ENCODE measurements around the gene NCAM1.
"Not testable (repeated sequence)": the region's sequence is repeated elsewhere in the genome, so short reads cannot be mapped to it uniquely, and the experiment has no call there.

Gene NCAM1

GRCh38 chr11:113022262-113022661, 61.0 kb downstream of the NCAM1 start:
- no peak for DNase-seq (ENCODE audit: low read depth in 2 of 2)

GRCh38 chr11:113023228-113023627, 62.0 kb downstream of the NCAM1 start:
- DNase-seq (ENCODE audit: low read depth in 2 of 2): no peak

- no peak for DNase-seq (ENCODE audit: low read depth in 2 of 2)
Observed at GRCh38 chr11:113023986-113024385, 62.8 kb downstream of the NCAM1 start.

- DNase-seq (ENCODE audit: low read depth in 2 of 2): no peak
Observed at GRCh38 chr11:113026778-113027177, 65.6 kb downstream of the NCAM1 start.

- no peak for DNase-seq (ENCODE audit: low read depth in 2 of 2)
Observed at GRCh38 chr11:113034576-113034975, 73.4 kb downstream of the NCAM1 start.

GRCh38 chr11:113035708-113036107, 74.5 kb downstream of the NCAM1 start:
- DNase-seq (ENCODE audit: low read depth in 2 of 2): no peak

GRCh38 chr11:113043698-113044097, 82.5 kb downstream of the NCAM1 start:
- DNase-seq (ENCODE audit: low read depth in 2 of 2): no peak

GRCh38 chr11:113045146-113045545, 83.9 kb downstream of the NCAM1 start:
- DNase-seq (ENCODE audit: low read depth in 2 of 2): no peak

- DNase-seq (ENCODE audit: low read depth in 2 of 2): no peak
Observed at GRCh38 chr11:113046866-113047265, 85.6 kb downstream of the NCAM1 start.

GRCh38 chr11:113048820-113049768, 87.9 kb downstream of the NCAM1 start:
- DNase-seq (ENCODE audit: low read depth in 2 of 2): no peak

GRCh38 chr11:113053042-113053441, 91.8 kb downstream of the NCAM1 start:
- DNase-seq (ENCODE audit: low read depth in 2 of 2): not testable (repeated sequence)

- DNase-seq (ENCODE audit: low read depth in 2 of 2): no peak
Observed at GRCh38 chr11:113057038-113057437, 95.8 kb downstream of the NCAM1 start.

- DNase-seq (ENCODE audit: low read depth in 2 of 2): no peak
Observed at GRCh38 chr11:113059548-113059947, 98.3 kb downstream of the NCAM1 start.

- no peak for DNase-seq (ENCODE audit: low read depth in 2 of 2)
Observed at GRCh38 chr11:113065330-113065729, 104.1 kb downstream of the NCAM1 start.

GRCh38 chr11:113072237-113072858, 111.1 kb downstream of the NCAM1 start:
- no peak for DNase-seq (ENCODE audit: low read depth in 2 of 2)

GRCh38 chr11:113073290-113073953, 112.2 kb downstream of the NCAM1 start:
- no peak for DNase-seq (ENCODE audit: low read depth in 2 of 2)

- DNase-seq (ENCODE audit: low read depth in 2 of 2): no peak
Observed at GRCh38 chr11:113075586-113076095, 114.4 kb downstream of the NCAM1 start.

GRCh38 chr11:113077379-113077778, 116.2 kb downstream of the NCAM1 start:
- DNase-seq (ENCODE audit: low read depth in 2 of 2): no peak

GRCh38 chr11:113082341-113082955, 121.2 kb downstream of the NCAM1 start:
- DNase-seq (ENCODE audit: low read depth in 2 of 2): no peak

- DNase-seq (ENCODE audit: low read depth in 2 of 2): no peak
Observed at GRCh38 chr11:113083571-113083970, 122.4 kb downstream of the NCAM1 start.

- DNase-seq (ENCODE audit: low read depth in 2 of 2): no peak
Observed at GRCh38 chr11:113084297-113084696, 123.1 kb downstream of the NCAM1 start.

GRCh38 chr11:113085446-113085845, 124.2 kb downstream of the NCAM1 start:
- no peak for DNase-seq (ENCODE audit: low read depth in 2 of 2)

Measured in stimulated activated CD4-positive, alpha-beta T cell treated with anti-CD3 and anti-CD28 coated beads, Interleukin-12 subunit alpha, Interleukin-12 subunit beta, amount 100 ng/mL, for 24 hours (primary cell).